ENCODE data around the gene ANKRD9. TPM values are rescaled to one million over a fixed set of nuclear protein-coding genes. Genes with fewer than 3 reads are reported as not detected.

The ANKRD9 gene
- polyA plus RNA-seq, 1 donor from 2014 or later, result 1.5 TPM

DNA sequence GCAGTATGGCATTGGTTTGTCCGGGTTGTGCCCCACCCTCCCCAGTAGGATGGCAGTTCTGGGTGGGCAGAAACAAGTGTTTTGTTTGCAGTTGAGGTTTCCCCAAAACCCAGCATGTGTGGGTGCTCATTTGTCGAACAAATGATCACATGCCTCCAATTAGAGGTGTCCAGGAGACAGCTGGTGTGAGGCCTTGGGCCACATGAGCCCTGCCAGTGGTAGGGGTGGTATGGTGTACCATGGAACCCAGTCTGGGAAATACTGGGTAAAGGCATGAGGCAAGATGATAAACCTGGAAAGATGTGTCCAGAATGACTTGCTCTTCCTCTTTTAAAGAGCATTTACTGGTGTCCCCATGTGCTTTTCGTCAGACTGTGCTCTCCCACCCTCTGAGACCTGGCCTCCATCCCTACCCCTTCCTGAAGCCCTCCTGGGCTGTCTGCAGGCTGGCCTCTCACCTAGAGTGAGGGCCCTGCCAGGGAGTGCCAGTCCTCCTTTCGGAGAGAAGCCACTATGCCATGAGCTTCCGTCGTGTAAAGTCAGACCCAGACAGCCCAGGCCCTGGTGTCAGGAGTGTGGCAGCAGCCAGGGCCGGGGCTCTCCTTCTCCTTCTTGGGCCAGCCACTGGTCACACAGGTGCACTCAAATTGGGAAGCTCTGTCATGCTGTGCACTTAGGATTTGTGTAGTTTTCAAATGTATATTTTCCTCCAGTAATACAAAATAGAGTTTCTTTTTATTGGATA lies 17.6 kb downstream of the ANKRD9 start:
- no peaks in the 10 kb centered on the region for H3K36me3 ChIP-seq (ENCODE audit: insufficient read depth, low read length)
- no peaks in the 10 kb centered on the region for H4K20me1 ChIP-seq (ENCODE audit: insufficient read depth)
- H3K4me2 ChIP-seq (ENCODE audit: low read length), result no peak overlapping the region
- H3K27ac ChIP-seq (ENCODE audit: low read length), result no peak overlapping the region
- no peak overlapping the region for H3K4me3 ChIP-seq (ENCODE audit: low read length)
- no peaks in the 10 kb centered on the region for H3K9me2 ChIP-seq (ENCODE audit: insufficient read depth, low read length)
- H2AFZ ChIP-seq (ENCODE audit: low read depth, low read length), result no peak overlapping the region
- no peak overlapping the region for H3K9ac ChIP-seq (ENCODE audit: low read length)
- H3K9me3 ChIP-seq (ENCODE audit: low read length), result no peaks in the 10 kb centered on the region
- TF ChIP-seq POLR2AphosphoS5 (IDR thresholded peaks at IDR 0.05), result no peak
- TF ChIP-seq MXI1 (conservative IDR thresholded peaks at IDR 0.05; ENCODE audit: poor library complexity, severe bottlenecking), result no peak
- TF ChIP-seq SMC3 (conservative IDR thresholded peaks at IDR 0.05; ENCODE audit: poor library complexity), result no peak
- TF ChIP-seq, protein P1, sequence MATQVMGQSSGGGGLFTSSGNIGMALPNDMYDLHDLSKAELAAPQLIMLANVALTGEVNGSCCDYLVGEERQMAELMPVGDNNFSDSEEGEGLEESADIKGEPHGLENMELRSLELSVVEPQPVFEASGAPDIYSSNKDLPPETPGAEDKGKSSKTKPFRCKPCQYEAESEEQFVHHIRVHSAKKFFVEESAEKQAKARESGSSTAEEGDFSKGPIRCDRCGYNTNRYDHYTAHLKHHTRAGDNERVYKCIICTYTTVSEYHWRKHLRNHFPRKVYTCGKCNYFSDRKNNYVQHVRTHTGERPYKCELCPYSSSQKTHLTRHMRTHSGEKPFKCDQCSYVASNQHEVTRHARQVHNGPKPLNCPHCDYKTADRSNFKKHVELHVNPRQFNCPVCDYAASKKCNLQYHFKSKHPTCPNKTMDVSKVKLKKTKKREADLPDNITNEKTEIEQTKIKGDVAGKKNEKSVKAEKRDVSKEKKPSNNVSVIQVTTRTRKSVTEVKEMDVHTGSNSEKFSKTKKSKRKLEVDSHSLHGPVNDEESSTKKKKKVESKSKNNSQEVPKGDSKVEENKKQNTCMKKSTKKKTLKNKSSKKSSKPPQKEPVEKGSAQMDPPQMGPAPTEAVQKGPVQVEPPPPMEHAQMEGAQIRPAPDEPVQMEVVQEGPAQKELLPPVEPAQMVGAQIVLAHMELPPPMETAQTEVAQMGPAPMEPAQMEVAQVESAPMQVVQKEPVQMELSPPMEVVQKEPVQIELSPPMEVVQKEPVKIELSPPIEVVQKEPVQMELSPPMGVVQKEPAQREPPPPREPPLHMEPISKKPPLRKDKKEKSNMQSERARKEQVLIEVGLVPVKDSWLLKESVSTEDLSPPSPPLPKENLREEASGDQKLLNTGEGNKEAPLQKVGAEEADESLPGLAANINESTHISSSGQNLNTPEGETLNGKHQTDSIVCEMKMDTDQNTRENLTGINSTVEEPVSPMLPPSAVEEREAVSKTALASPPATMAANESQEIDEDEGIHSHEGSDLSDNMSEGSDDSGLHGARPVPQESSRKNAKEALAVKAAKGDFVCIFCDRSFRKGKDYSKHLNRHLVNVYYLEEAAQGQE (IDR thresholded peaks at IDR 0.05; ENCODE audit: borderline replicate concordance), result no peak
- TF ChIP-seq EP300 (conservative IDR thresholded peaks at IDR 0.05; ENCODE audit: poor library complexity, severe bottlenecking), result no peak
- TF ChIP-seq, protein P2, sequence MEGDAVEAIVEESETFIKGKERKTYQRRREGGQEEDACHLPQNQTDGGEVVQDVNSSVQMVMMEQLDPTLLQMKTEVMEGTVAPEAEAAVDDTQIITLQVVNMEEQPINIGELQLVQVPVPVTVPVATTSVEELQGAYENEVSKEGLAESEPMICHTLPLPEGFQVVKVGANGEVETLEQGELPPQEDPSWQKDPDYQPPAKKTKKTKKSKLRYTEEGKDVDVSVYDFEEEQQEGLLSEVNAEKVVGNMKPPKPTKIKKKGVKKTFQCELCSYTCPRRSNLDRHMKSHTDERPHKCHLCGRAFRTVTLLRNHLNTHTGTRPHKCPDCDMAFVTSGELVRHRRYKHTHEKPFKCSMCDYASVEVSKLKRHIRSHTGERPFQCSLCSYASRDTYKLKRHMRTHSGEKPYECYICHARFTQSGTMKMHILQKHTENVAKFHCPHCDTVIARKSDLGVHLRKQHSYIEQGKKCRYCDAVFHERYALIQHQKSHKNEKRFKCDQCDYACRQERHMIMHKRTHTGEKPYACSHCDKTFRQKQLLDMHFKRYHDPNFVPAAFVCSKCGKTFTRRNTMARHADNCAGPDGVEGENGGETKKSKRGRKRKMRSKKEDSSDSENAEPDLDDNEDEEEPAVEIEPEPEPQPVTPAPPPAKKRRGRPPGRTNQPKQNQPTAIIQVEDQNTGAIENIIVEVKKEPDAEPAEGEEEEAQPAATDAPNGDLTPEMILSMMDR (IDR thresholded peaks at IDR 0.05; ENCODE audit: poor library complexity, severe bottlenecking), result no peak
- no peaks in the 10 kb centered on the region for H3K27me3 ChIP-seq (ENCODE audit: insufficient read depth, low read depth, low read length)
- H3K79me2 ChIP-seq (replicated peaks; ENCODE audit: insufficient read depth, low read length), result no peaks in the 10 kb centered on the region
- no peaks in the 10 kb centered on the region for H3F3A ChIP-seq (ENCODE audit: insufficient read depth, low read length, poor library complexity, severe bottlenecking)

DNA sequence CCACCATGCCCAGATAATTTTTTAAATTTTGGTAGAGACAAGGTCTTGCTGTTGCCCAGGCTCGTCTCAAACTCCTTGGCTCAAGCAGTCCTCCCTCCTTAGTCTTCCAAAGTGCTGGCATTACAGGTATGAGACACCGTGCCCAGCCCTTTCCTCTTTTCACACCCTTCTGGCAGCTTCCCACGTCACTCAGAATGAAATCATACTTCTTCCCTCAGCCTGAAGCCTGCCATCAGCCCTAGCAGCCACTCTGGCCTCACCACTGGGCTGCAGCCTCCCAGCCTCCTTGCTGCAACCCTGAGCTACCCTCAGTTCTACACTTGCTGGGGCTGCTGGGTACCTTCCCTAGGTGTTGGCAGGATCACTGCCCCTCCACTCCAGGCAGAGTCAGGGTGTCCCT lies 18.2 kb downstream of the ANKRD9 start:
- no peak for TF ChIP-seq RAD21 (conservative IDR thresholded peaks at IDR 0.05)
- no peak for TF ChIP-seq POLR2AphosphoS5 (IDR thresholded peaks at IDR 0.05)
- TF ChIP-seq, protein P2 (IDR thresholded peaks at IDR 0.05; ENCODE audit: poor library complexity, severe bottlenecking), result no peak
- no peak for TF ChIP-seq SMC3 (conservative IDR thresholded peaks at IDR 0.05; ENCODE audit: poor library complexity)
- no peak for TF ChIP-seq EP300 (conservative IDR thresholded peaks at IDR 0.05; ENCODE audit: poor library complexity, severe bottlenecking)
- no peak for TF ChIP-seq TAF1 (IDR thresholded peaks at IDR 0.05; ENCODE audit: low read depth)
- TF ChIP-seq EZH2 (IDR thresholded peaks at IDR 0.05; ENCODE audit: borderline replicate concordance, insufficient read depth, low read length, poor library complexity, severe bottlenecking), result no peak
- TF ChIP-seq, protein P1 (IDR thresholded peaks at IDR 0.05; ENCODE audit: borderline replicate concordance), result no peak
- no peak for TF ChIP-seq MXI1 (conservative IDR thresholded peaks at IDR 0.05; ENCODE audit: poor library complexity, severe bottlenecking)
- Histone ChIP-seq H3K9me2 (ENCODE audit: insufficient read depth, low read length) (no peaks in the 10 kb centered on the region), H3K4me2 (ENCODE audit: low read length) (no peak overlapping the region), H3K27ac (ENCODE audit: low read length) (no peak overlapping the region), H2AFZ (ENCODE audit: low read depth, low read length) (no peak overlapping the region), H3K4me3 (ENCODE audit: low read length) (no peak overlapping the region), H3K36me3 (ENCODE audit: insufficient read depth, low read length) (no peaks in the 10 kb centered on the region), H3K27me3 (ENCODE audit: insufficient read depth, low read depth, low read length) (no peaks in the 10 kb centered on the region), H4K20me1 (ENCODE audit: insufficient read depth) (no peaks in the 10 kb centered on the region), H3F3A (ENCODE audit: insufficient read depth, low read length, poor library complexity, severe bottlenecking) (no peaks in the 10 kb centered on the region), H3K9me3 (ENCODE audit: low read length) (no peaks in the 10 kb centered on the region), H3K9ac (ENCODE audit: low read length) (no peak overlapping the region), H3K79me2 (replicated peaks; ENCODE audit: insufficient read depth, low read length) (no peaks in the 10 kb centered on the region)

Data from neural cell (in vitro differentiated cells).